ENCODE measurements around the gene RGS1.

Gene RGS1

DNA sequence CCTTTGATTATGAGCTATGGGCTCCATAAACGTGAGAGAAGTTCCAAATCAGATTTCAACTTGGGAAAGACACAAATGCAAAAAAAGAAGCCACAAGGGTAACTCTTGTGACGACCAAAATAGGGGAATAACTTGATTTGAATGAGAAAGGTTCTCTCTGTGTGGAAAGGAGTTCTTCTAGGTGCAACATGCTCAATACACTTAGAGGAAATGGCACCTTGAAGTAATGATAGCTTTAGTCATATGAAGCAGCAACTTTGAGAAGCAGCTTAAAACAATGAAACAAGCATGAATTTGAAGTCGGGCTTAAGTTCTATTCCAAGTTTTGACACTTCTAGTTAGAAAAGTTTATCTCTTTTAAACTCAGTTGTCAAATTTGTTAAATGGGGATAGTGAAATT is 21.8 kb upstream of the RGS1 start:
- no peak for DNase-seq (ENCODE audit: low spot score)

DNA sequence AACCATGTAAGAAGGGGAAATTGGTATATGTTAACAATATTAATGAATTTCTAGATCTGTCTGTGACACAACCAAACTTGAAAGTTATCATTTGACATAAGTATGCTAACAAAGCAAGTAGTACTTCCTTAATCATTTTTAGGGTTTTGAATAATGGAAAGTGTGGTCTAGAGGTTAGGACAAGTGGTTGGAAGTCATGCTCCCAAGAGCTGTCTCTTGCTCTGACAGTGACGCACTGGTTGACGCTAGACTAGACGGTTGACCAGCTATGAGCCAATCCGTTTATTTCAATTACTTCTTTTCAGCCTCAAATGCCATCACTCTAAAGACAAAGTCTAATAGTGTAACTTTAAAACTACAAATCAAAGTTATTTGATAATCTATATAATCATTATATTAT is 20.7 kb upstream of the RGS1 start:
- no peak for DNase-seq (ENCODE audit: low spot score)

DNA sequence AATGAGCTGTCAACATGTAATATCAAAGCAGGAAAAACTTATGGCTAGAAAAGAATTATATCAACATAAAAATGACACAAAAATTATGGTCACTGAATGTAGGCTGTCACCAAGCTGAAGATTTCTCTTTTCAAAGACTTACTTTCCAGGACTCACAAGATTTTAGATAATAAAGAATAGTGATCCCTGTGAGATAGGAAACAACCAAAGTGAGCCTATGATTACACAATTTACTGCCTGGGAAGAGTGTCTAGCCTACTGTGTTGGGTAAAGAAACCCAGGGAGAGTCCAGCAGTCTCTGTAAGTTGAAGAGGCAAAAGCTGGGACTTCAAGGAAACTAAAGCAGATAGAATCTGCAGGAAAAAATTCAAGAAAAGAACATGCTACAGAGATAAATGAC is 20.2 kb upstream of the RGS1 start:
- DNase-seq (ENCODE audit: low spot score), result no peak

DNA sequence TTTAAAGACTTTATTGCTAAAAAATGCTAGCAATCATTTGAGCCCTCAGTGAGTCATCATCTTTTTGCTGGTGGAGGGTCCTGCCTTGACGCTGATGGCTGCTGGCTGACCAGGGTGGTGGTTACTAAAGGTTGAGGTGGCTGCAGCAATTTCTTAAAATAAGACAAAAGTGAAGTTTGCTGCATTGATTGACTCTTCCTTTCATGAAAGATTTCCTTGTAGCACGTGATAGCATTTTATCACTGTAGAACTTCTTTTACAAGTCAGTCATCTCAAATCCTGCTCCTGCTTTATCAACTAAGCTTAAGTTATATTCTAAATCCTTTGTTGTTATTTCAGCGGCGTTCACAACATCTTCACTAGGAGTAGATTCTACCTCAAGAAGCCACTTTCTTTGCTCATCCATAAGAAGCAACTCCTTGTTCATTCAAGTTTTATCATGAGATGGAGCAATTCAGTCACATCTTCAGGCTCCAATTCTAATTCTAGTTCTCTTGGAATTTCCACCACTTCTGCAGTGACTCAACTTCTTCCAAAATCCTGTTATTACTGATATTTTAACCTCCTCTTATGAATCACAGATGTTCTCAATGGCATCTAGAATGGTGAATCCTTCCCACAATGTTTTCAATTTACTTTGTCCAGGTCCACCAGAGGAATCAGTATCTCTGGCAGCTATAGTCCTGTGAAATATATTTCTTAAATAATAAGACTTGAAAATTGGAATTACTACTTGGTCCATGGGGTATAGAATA is 17.6 kb upstream of the RGS1 start:
- no peak for DNase-seq (ENCODE audit: low spot score)

DNA sequence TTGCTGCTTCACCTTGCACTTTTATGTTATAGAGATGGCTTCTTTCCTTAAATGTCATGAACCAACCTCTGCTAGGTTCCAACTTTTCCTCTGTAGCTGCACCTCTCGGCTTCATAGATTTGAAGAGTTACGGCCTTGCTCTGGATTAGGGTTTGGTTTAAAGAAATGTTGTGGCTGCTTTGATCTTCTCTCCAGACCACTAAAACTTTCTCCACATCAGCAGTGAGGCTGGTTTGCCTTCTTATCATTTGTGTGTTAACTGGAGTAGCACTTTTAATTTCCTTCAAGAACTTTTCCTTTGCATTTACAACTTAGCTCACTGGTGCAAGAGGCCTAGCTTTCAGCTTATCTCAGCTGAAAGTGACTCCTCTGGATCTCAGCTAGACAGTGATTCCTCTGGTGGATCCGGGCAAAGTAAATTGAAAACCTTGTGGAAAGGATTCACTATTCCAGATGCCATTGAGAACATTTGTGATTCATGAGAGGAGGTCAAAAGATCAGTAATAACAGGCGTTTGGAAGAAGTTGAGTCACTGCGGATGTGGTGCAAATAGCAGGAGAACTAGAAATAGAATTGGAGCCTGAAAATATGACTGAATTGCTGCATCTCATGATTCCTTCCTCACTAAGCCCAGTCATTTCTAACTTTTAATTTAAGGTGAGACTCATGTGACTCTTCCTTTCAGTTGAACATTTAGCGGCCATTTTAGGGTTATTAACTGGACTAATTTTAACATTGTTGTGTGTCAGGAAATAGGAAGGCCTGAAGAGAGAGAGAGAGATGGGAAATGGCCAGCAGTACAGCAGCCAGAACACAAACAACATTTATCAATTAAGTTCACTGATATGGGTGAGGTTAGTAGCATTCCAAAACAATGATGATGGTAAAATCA is 16.2 kb upstream of the RGS1 start:
- DNase-seq (ENCODE audit: low spot score), result no peak

DNA sequence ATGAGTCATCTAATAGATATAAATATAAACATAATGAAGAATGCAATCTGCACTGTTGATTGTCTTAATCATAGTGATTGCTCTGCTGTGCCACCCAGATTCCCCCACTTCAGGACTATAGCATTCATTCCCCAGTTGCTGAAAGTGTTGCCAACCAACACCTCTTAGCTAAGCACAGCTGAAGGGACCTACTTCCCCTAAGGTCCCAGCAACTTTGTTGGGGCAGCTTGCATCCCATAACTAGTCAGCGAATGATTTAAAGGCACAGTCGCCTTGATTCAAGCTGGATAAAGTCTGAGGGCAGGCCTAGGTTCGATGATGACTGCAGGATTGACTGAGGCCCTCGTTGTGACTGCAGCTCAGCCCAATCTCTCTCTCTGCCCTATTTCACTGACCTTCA is 14.3 kb upstream of the RGS1 start:
- no peak for DNase-seq (ENCODE audit: low spot score)

DNA sequence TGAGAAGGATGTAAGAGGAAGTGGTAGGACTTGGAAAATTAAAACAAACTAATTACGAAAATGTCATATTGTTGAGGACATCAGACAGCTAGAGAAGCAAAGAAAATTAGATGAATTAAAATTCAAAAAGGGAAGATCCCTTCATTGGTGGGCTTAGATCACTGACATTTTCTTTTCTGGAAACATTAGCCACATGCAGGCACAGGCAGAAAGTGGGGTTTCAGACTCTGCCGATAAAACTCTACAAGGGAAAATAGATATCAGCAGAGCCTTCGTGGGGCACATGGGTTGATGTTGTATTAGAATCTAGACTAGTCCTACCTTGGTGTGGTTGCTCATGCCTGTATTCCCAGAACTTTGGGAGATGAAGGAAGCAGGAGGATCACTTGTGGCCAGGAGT is 12.4 kb upstream of the RGS1 start:
- no peak for DNase-seq (ENCODE audit: low spot score)

DNA sequence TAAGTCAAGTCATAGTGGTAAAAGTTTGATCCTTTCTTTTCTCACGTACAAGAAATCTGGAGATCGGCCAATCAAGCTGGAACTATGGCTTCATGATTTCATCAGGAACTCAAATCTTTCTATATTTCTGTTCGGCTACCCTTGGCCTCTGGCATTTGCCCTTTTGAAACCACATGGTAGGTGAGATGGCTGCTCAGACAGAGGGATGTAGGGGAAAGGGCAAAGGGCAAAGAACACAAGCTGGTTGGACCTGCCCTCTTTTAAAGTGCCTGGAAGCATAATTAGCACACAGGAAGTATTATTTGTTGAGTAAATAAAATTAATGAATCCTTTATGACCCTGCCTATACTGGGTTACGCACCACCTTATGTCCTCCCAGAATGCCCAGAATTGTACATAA is 11.5 kb upstream of the RGS1 start:
- no peak for DNase-seq (ENCODE audit: low spot score)

DNA sequence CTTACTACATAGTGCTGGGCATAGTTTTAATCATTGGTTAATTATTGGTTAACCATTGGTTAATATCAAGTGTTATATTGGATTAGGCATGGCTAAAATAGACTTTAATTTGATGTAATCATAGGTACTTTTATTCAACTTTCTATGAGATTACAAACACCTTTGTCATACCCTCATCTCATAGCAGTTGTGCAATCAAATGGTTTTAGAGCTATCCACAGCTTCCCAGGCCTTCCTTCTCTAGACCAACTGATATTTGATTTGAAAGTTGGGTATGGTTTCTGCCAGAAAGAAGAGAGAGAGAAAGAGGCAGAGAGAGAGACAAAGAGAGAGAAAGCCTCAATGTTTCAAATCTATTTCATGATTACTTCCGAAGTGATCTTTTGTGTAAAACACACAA is 9.6 kb upstream of the RGS1 start:
- no peak for DNase-seq (ENCODE audit: low spot score)

DNA sequence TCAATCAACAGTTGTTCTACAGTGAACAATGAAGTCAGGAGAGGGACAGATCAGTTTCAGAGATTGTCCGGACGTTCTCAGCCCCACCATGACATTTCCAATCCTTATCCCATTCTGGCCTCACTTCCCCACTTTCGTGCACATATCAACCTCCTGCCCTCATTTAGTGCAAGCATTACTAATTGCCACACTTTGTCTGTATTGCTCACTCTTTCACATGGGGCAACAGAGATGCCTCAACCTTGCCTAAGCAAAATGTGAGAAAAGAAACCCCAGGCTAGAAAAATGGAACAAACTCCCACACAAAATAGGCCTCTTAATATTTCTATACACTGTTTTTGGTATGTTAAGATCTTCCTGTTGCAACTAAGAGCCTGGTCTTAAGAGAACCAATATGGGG is 8.9 kb upstream of the RGS1 start:
- DNase-seq (ENCODE audit: low spot score), result no peak

DNA sequence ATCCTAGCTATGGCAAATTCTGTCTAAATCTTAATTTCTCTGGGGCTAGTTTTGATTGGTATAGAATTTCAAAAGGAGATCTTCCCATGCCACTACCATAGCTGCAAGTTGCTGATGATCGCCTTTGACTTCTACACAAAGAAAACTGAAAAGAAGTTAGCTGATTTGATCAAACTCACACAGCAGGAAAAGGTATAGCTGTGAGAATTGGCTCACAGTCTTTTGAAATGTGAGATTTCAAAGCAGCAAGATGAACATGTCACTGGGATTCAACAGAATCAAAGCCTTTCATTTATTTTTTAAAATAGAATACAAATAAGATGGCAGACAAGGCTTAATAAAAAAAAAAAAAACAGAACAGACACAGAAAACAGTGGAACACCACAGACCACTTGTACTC is 7.5 kb upstream of the RGS1 start:
- DNase-seq (ENCODE audit: low spot score), result no peak

DNA sequence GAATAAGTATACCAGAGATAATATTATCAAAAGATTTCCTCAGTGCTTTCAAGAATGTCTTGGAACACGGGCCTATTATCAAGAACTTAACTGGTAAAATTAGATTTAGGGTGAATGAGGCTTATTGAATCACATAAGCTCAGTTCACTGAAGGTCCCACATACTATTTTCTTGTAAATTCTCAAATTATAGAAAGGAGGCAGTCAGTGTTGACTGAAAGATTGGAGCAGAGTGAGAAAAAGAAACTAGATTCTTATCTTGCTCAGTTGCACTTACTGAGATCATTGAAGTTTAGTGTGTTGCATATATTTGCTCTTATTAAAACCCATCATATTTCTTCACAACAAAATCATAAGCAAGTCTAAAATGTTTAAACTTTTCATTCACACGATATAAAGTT is 3.9 kb upstream of the RGS1 start:
- no peak for DNase-seq (ENCODE audit: low spot score)

DNA sequence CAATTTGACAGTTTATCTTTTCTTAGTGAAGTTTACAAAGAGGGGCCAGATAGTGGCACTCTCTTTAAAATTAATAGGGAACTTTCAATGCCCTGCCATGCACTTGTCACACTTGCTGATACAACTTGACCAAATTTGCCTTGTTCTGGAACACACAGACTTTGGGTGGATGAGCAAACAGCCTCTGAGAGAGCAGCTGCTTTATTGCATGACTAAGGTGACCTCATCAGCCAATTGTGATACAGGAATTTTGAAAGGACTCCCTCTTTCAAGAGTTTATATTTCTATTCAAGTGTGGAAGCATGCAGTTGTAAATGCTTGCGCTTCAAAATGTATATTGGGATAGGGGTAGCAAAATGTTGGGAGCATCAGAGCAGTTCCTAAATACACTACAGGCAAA is 2.1 kb upstream of the RGS1 start:
- no peak for DNase-seq (ENCODE audit: low spot score)

DNA sequence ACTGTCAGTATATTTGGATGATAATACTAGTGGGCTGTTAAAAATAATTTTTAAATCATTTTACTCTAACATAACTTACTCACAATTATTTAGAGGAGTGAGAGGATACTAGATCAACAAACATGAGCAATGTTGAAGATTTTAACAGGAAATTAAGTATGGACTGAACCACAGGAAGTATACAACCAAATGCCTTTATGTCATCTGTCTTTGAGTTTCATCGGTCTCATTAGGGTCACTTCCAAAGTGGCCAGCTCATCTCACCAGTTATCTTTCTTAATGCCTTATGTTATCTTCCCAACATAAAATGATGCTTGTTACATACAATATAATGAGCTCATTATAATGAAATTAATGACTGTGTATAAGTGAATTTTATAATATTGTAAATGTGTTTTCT is 1.5 kb upstream of the RGS1 start:
- no peak for DNase-seq (ENCODE audit: low spot score)

DNA sequence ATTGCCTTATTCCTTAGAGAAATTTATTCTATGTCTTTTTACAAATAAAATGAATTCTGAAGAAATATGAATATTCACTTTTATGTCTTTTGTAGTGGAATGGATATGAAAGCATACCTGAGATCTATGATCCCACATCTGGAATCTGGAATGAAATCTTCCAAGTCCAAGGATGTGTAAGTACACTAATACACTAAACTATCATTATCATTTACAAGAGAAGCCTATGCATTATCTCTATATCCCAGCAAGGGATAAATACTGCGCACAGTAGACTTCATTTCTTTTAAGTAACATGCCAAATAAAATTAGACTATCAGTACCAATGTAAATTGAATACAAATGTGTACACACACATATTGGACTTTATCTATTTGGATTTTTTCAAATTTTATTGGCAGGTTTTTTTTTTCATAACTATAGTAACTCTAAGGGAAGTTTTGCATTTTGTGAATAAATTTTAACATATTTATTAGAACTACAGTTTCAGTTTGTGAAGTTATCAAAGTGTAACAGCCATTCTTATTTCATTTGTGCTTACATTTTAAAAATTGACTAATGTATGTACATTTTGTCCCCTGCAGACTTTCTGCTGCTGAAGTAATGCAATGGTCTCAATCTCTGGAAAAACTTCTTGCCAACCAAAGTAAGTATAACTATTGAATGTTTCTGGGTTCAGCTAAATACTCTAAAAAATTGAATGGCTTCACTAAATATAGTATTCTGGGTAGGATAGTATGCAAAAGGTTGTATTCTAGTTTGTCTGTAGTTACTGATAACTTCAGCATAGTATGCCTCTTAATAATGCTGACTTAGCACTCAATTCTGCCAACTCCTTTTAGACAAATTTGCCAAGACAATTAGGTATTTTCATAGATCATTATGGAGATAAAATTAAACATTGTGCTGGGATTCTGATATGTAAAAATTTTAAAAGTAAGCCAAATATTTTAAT is 894 bp downstream of the RGS1 start:
- DNase-seq (ENCODE audit: low spot score), result no peak

DNA sequence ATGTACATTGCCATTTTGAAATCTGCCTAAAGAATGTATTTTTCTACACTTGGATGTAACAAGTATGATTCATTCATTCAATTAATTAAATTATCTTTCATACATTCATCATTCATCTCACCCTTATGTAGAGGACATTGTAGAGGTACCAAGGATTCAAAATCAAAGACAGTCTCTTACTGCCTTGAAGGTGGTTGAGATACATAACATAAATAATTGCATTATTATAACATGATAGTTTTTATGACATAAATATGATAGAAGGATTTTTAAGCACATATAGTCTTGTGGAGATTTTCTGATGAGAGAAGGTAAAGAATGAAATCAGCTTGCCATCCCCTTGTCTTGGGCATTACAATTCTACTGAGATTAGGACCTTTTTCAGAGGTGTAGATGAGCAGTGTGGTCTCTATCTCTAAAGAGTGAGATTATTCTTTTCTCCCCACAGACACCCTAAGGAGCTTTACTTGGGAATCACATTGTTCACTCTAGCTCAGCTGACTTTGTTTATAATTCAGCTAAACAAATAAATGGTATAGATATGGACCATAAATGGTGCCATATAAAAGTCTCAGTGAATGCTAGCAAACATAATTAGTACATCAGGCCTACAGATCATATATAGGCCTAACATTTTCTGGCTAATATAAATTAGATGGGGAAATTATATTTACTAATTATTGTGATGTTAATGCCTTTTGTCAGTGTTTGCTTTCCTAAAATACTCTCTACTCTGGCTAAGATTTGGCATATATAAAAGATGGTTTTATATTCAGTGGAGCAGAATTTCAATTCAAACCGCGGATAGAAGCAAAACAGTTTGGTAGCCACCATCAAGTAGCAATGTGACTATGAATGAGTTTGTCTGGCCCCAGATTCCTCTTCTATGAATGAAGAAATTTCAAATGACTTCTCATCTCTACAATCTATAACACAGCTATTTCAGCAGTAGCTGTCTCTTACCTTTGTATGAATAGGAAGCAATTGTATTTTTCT is 1.9 kb downstream of the RGS1 start:
- DNase-seq (ENCODE audit: low spot score), result no peak

DNA sequence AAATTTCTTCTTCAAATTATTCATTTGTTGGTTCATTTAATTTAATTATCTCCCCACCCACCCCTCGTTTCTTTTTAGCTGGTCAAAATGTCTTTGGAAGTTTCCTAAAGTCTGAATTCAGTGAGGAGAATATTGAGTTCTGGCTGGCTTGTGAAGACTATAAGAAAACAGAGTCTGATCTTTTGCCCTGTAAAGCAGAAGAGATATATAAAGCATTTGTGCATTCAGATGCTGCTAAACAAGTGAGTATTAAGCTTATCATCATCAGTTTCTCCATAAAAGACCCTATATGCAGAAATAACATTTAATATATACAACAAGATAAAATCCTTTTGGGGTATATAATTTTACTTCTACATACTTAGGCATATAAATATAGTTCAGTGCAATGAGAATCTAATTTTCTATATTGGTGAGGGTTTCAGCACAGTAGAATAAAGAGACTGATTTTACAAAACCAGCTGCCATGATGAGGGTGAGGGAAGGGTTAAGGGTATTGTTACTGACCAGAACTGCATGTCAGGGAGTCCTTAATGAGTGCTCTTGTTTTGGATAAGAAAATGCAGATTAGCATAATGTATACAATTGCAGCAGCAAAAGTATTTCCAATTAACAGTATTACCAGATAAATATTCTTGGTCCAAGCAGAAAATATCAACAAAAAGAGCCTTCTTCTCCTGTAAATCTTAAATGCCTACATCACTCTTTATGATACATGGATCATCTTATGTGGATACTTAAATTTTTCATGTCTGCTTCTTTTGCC is 2.8 kb downstream of the RGS1 start:
- no peak for DNase-seq (ENCODE audit: low spot score)

DNA sequence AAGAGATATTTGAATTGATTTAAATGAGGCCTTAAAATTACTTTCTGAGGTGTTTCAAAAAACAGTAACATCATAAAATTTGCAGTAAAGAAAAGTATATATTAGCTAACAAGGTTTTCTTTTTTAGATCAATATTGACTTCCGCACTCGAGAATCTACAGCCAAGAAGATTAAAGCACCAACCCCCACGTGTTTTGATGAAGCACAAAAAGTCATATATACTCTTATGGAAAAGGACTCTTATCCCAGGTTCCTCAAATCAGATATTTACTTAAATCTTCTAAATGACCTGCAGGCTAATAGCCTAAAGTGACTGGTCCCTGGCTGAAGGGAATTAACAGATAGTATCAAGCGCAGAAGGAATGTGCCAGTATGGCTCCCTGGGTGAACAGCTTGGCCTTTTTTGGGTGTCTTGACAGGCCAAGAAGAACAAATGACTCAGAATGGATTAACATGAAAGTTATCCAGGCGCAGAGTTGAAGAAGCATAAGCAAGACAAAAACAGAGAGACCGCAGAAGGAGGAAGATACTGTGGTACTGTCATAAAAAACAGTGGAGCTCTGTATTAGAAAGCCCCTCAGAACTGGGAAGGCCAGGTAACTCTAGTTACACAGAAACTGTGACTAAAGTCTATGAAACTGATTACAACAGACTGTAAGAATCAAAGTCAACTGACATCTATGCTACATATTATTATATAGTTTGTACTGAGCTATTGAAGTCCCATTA is 3.6 kb downstream of the RGS1 start:
- DNase-seq (ENCODE audit: low spot score), result no peak

DNA sequence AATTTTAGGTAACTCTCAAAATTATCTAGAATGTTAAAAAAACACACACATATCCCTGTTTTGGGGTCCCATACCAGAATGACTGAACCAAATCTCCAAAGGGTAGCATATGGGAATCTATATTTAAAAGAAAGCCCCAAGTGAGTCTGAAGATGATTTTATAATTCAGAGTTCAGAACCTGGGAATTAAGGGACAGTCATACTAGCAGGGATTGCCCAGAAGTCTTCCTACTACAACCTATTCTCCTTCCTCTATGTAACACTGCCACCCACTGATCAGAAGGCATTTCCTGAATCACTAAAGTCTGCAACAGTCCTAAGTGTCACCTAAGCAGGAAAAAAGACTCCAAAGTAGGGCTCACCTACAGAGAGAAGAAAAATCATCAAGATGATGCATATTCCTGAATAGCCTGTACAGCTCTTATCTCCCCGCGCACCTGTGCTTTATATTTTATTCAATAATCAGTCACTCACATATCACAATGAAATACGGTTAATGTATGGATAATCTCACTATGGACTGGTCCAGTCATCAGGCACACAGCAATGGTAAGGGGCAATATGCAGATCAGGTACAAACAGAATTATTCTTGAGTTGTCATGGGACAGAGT is 4.9 kb downstream of the RGS1 start:
- DNase-seq (ENCODE audit: low spot score), result peak; percentile 13

Measured in iPS-NIHi11 (cell line).